A375 (cell line): ENCODE data around the gene KRT5. TPM values are rescaled to one million over a fixed set of nuclear protein-coding genes. Genes with fewer than 3 reads are reported as not detected.

Experiments
- total RNA-seq: library from RNA; depleted of rRNA; stranded (reverse); fragments of >200 nt; shearing (Covaris generic); gene quantifications from 2 replicates; pipeline ENCODE4 v1.2.3, GENCODE V29; 2014; rRNA removed

KRT5 gene
- total RNA-seq = not detected in 2 replicates

DNA sequence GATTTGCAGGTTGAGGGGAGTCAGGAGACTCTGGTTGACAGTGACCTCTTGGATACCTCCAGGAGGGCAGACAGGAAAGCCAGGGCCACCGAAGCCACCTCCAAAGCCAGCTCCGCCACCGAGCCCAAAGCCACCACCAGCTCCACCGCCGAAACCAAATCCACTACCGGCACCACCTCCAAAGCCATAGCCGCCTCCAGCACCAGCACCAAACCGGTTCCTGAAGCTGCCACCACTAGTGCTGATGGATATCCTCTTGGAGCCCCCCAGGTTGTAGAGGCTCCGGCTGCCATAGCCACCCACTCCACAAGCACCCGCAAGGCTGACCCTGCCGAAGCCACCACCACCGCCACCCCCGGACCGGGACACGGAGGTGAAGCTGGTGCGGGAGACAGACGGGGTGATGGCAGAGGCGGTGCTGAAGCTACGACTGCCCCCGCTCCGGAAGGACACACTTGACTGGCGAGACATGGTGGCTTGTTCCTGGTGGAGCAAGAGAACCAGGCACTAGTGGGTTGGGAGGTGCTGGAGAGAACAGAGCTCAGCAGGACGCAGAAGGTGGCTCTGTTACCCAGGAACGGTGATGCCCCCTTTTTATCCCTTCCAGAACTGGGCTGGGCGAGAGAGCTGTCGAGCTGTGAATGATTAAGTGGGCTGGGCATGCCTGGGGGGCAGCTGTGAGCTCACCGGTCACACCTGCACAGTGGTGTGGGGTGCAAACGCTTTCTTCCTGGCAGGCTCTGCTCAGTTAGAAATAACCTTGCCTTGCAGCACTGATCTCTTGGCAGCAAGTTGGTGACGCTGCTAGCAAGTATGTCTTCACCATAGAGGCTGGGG, at the start of gene KRT5:
KRT5 (minus strand) TSS at position 569 of the 837 bp plus-strand sequence; CDS start at position 471, 98 bp downstream.

DNA sequence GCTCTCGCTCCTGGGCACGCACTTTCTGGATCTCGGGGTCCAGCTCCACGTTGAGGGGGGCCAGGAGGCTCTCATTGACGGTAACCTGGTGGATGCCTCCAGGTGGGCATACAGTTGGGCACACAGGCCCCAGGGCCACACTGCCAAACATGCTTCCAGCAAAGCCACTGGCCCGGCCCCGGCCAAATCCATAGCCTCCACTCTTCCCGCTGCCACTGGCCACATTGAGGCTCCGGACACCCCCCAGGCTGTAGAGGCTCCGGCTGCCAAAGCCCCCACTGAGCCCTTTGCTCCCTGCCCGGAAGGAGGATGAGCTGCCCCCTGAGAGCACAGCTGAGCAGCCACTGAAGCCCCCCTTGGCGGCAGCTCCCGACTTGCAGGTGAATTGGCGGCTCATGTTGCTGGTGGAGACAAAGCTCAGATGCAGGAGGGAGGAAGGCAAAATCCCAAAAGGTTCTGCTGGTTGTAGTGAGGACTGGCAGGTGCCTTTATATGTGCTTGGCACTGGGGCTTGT, 32.5 kb upstream of the KRT5 start, which contains the start of gene KRT71:
KRT71 (minus strand) TSS at position 465 of the 515 bp plus-strand sequence; CDS start at position 397, 68 bp downstream.

DNA sequence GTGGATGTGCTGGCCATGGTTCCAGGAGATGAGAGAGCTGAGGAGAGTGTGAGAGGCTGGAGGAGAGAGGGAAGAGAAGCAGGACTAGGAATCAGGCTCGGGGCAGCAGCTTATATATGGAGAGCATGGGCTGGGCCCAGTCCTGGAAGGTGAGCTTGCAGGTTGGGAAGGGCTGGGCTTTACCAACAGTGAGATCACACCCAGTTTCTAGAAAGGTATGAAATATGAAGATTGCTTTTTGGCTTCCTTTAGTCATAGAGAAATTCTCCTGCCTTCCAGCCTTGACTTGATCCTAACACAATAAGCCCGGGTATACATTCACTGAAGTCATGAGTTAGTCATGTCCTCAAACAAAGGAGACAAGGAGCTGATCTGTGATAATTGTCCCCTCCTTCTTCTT, 27.0 kb downstream of the KRT5 start, which contains the start of gene KRT6A:
KRT6A (minus strand) TSS at position 86 of the 400 bp plus-strand sequence; CDS start at position 17, 69 bp downstream.

DNA sequence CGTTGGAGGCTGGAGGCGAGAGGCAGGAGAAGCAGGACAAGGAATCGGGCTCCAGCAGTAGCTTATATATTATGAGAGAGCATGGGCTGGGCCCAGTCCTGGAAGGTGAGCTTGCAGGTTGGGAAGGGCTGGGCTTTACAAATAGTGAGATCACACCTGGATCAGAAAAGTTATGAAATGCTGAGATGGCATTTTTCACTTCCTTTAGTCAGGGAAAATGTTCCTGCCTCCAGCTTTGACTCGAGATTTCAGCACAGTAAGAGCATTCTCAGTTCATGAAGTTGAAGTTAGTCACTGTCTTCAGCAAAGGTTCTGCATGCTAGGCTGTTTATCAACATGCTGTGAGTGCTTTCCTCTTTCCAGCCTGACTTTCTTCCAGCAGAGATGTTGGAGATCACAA, 46.4 kb downstream of the KRT5 start, which contains the start of gene KRT6C:
KRT6C (minus strand) TSS at position 38 of the 400 bp plus-strand sequence. CDS start 68 bp downstream, outside the sequence.

Other genes starting within 250 kb of the KRT5 start
- gene KRT86, start 245.7 kb downstream of the KRT5 start, total RNA-seq = 3.0 and 4.7 TPM in 2 replicates
- 129 and 158 TPM in 2 replicates for gene KRT81, start 228.9 kb downstream of the KRT5 start, total RNA-seq
- gene KRT83, start 199.0 kb downstream of the KRT5 start, total RNA-seq = 0.08 and 0.19 TPM in 2 replicates
- gene KRT85, start 152.9 kb downstream of the KRT5 start, total RNA-seq = not detected in 2 replicates
- gene KRT84, start 134.7 kb downstream of the KRT5 start, total RNA-seq = not detected in 2 replicates
- not detected in 2 replicates for gene KRT82, start 114.1 kb downstream of the KRT5 start, total RNA-seq
- 0.19 TPM in 1 of 2 replicates, not detected in the other for gene KRT75, start 86.0 kb downstream of the KRT5 start, total RNA-seq
- gene KRT6B, start 68.2 kb downstream of the KRT5 start, total RNA-seq = 1.2 and 2.0 TPM in 2 replicates
- not detected in 2 replicates for gene KRT6C, start 46.6 kb downstream of the KRT5 start, total RNA-seq
- gene KRT6A, start 27.1 kb downstream of the KRT5 start, total RNA-seq = 0.08 TPM in 1 of 2 replicates, not detected in the other
- gene KRT71, start 32.8 kb upstream of the KRT5 start, total RNA-seq = not detected in 2 replicates
- gene KRT74, start 53.4 kb upstream of the KRT5 start, total RNA-seq = not detected in 2 replicates
- not detected in 2 replicates for gene KRT72, start 81.1 kb upstream of the KRT5 start, total RNA-seq
- gene KRT73, start 98.2 kb upstream of the KRT5 start, total RNA-seq = not detected in 2 replicates
- gene KRT2, start 131.8 kb upstream of the KRT5 start, total RNA-seq = not detected in 2 replicates
- not detected in 2 replicates for gene KRT1, start 160.0 kb upstream of the KRT5 start, total RNA-seq
- not detected in 2 replicates for gene KRT77, start 183.1 kb upstream of the KRT5 start, total RNA-seq